ENCODE data around the gene NLRC4.

- no peak for TF ChIP-seq CTCF (IDR thresholded peaks at IDR 0.05)
- TF ChIP-seq EP300 (IDR thresholded peaks at IDR 0.05): no peak
- TF ChIP-seq POLR2A (IDR thresholded peaks at IDR 0.05): no peak
Measured at GRCh38 chr2:32237488-32237887, 27.2 kb downstream of the NLRC4 start.
